Astrocyte (in vitro differentiated cells and primary cell): ENCODE data around the gene ZZZ3. TPM values are rescaled to one million over a fixed set of nuclear protein-coding genes. Genes with fewer than 3 reads are reported as not detected.

Experiments
- DNase-seq: peaks from one replicate; pipeline ENCODE4 v3.0.0-alpha.2; 2010; ENCODE audit warnings: low read depth
- FAIRE-seq: peaks from 2 replicates; lab custom pipeline; 2011; peaks lifted over from hg19 to GRCh38; lab: Jason Lieb, UNC
- H2AFZ ChIP-seq: 2 replicates; pipeline ENCODE4 v1.6.0; 2012; ENCODE audit warnings: low read depth, low read length, inconsistent platforms
- H3K27ac ChIP-seq: 2 replicates; pipeline ENCODE4 v1.5.1; 2011; ENCODE audit warnings: low read depth, low read length, inconsistent platforms
- H3K27me3 ChIP-seq: 2 replicates; pipeline ENCODE4 v1.6.0; 2011; ENCODE audit warnings: low read length, inconsistent platforms; ENCODE audit not compliant: insufficient read depth
- H3K36me3 ChIP-seq: 2 replicates; pipeline ENCODE4 v1.5.1; 2011; ENCODE audit warnings: low read length, inconsistent platforms; ENCODE audit not compliant: insufficient read depth
- H3K4me1 ChIP-seq: 2 replicates; pipeline ENCODE4 v1.5.1; 2011; ENCODE audit warnings: low read length, inconsistent platforms; ENCODE audit not compliant: insufficient read depth
- H3K4me2 ChIP-seq: 2 replicates; pipeline ENCODE4 v1.6.0; 2012; ENCODE audit warnings: low read length, inconsistent platforms
- H3K4me3 ChIP-seq: 2 replicates; pipeline ENCODE4 v1.5.1; 2011; ENCODE audit warnings: low read depth, mild to moderate bottlenecking, low read length, inconsistent platforms; ENCODE audit not compliant: insufficient read depth
- H3K79me2 ChIP-seq: 2 replicates; pipeline ENCODE4 v1.6.0; 2012; ENCODE audit warnings: mild to moderate bottlenecking, low read length, inconsistent platforms; ENCODE audit not compliant: insufficient read depth
- H3K9ac ChIP-seq: 2 replicates; pipeline ENCODE4 v1.6.0; 2012; ENCODE audit warnings: mild to moderate bottlenecking, low read length, inconsistent platforms
- H3K9me3 ChIP-seq: 2 replicates; pipeline ENCODE4 v1.5.1; 2012; ENCODE audit warnings: low read depth, mild to moderate bottlenecking, low read length, inconsistent platforms; ENCODE audit not compliant: insufficient read depth
- H4K20me1 ChIP-seq: 2 replicates; pipeline ENCODE4 v1.6.0; 2012; ENCODE audit warnings: low read length, inconsistent platforms; ENCODE audit not compliant: insufficient read depth
- H3K27ac Mint-ChIP-seq: one replicate; pipeline ENCODE4 v1.8.0; 2021; ENCODE audit warnings: mild to moderate bottlenecking, mixed read lengths; ENCODE audit not compliant: unreplicated experiment
- H3K27me3 Mint-ChIP-seq: one replicate; pipeline ENCODE4 v1.8.0; 2021; ENCODE audit warnings: low read depth, mixed read lengths; ENCODE audit not compliant: unreplicated experiment
- H3K36me3 Mint-ChIP-seq: one replicate; pipeline ENCODE4 v1.8.0; 2021; ENCODE audit warnings: low read depth, mixed read lengths; ENCODE audit not compliant: unreplicated experiment
- H3K4me1 Mint-ChIP-seq: one replicate; pipeline ENCODE4 v1.8.0; 2021; ENCODE audit warnings: low read depth, mixed read lengths; ENCODE audit not compliant: unreplicated experiment
- H3K4me3 Mint-ChIP-seq: one replicate; pipeline ENCODE4 v1.8.0; 2021; ENCODE audit warnings: mild to moderate bottlenecking, moderate library complexity, mixed read lengths; ENCODE audit not compliant: unreplicated experiment
- H3K9me3 Mint-ChIP-seq: one replicate; pipeline ENCODE4 v1.8.0; 2021; ENCODE audit warnings: mild to moderate bottlenecking, mixed read lengths; ENCODE audit not compliant: unreplicated experiment
- EZH2 ChIP-seq: IDR thresholded peaks from 2 replicates; pipeline ENCODE4 v1.6.1; 2012; ENCODE audit warnings: mild to moderate bottlenecking, low read length, inconsistent platforms; ENCODE audit not compliant: insufficient read depth
- total RNA-seq: library from RNA; stranded (reverse); gene quantifications from 2 replicates; pipeline ENCODE4 v1.2.1, GENCODE V29; 2021
- TF ChIP-seq, protein P1 (sequence below): IDR thresholded peaks from 2 replicates; pipeline ENCODE4 v1.5.1; 2011; ENCODE audit warnings: low read depth, mild to moderate bottlenecking, inconsistent platforms, low read length, moderate library complexity; ENCODE audit not compliant: insufficient read depth

The ZZZ3 gene
- total RNA-seq, 1 donor from 2014 or later: 48.4 TPM

DNA sequence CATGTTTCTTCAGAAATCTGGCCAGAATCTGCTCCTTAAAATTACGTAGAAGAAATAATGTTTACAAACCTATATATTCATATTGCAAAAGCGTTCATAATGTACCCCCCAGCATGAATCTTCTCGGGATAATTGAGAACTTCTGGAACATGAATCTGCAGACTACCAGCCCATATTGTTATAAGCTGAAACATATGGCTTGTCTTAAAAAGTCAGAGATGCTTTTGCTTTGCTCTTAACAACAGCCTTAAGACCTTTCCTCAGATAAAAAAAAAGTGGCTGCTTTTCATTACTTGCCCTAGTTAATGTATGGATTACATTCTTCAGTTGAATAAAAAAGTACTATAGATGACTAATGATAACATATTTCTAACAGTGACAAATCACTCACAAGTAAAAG lies 15.0 kb upstream of the ZZZ3 start:
- H3K4me1 Mint-ChIP-seq: no peaks in the 10 kb centered on the region
- no peaks in the 10 kb centered on the region for H3K9me3 ChIP-seq
- DNase-seq: no peak
- H3K27ac ChIP-seq: no peak overlapping the region
- TF ChIP-seq, protein P1, sequence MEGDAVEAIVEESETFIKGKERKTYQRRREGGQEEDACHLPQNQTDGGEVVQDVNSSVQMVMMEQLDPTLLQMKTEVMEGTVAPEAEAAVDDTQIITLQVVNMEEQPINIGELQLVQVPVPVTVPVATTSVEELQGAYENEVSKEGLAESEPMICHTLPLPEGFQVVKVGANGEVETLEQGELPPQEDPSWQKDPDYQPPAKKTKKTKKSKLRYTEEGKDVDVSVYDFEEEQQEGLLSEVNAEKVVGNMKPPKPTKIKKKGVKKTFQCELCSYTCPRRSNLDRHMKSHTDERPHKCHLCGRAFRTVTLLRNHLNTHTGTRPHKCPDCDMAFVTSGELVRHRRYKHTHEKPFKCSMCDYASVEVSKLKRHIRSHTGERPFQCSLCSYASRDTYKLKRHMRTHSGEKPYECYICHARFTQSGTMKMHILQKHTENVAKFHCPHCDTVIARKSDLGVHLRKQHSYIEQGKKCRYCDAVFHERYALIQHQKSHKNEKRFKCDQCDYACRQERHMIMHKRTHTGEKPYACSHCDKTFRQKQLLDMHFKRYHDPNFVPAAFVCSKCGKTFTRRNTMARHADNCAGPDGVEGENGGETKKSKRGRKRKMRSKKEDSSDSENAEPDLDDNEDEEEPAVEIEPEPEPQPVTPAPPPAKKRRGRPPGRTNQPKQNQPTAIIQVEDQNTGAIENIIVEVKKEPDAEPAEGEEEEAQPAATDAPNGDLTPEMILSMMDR: no peak
- TF ChIP-seq EZH2: no peak
- no peaks in the 10 kb centered on the region for H3K4me1 ChIP-seq
- peaks cover 6% of the 10 kb centered on the region for H3K36me3 ChIP-seq
- no peak overlapping the region for H3K4me2 ChIP-seq
- H3K27ac Mint-ChIP-seq: no peak overlapping the region
- H3K27me3 Mint-ChIP-seq: no peaks in the 10 kb centered on the region
- FAIRE-seq: no peak
- H2AFZ ChIP-seq: no peak overlapping the region
- H3K4me3 ChIP-seq: no peak overlapping the region
- H3K9me3 Mint-ChIP-seq: no peaks in the 10 kb centered on the region
- no peaks in the 10 kb centered on the region for H3K27me3 ChIP-seq
- peaks cover 5% of the 10 kb centered on the region for H3K36me3 Mint-ChIP-seq
- no peak overlapping the region for H3K4me3 Mint-ChIP-seq
- H3K79me2 ChIP-seq: no peaks in the 10 kb centered on the region
- no peaks in the 10 kb centered on the region for H4K20me1 ChIP-seq
- no peak overlapping the region for H3K9ac ChIP-seq

- no peak for TF ChIP-seq EZH2
- TF ChIP-seq, protein P1: no peak
- Histone ChIP-seq H3K9me3 (no peaks in the 10 kb centered on the region), H3K4me1 (peaks cover 3% of the 10 kb centered on the region), H2AFZ (no peak overlapping the region), H3K9ac (no peak overlapping the region), H4K20me1 (no peaks in the 10 kb centered on the region), H3K4me2 (no peak overlapping the region), H3K27me3 (no peaks in the 10 kb centered on the region), H3K4me3 (no peak overlapping the region), H3K79me2 (no peaks in the 10 kb centered on the region), H3K27ac (no peak overlapping the region), H3K36me3 (peaks cover 4% of the 10 kb centered on the region)
- DNase-seq (no peak), FAIRE-seq (peak; percentile 9)
- Mint-ChIP-seq H3K27me3 (no peaks in the 10 kb centered on the region), H3K36me3 (peaks cover 11% of the 10 kb centered on the region), H3K4me1 (peaks cover 10% of the 10 kb centered on the region), H3K27ac (no peak overlapping the region), H3K4me3 (no peak overlapping the region), H3K9me3 (no peaks in the 10 kb centered on the region)
Measured at GRCh38 chr1:77688939-77689338, 6.5 kb upstream of the ZZZ3 start.

DNA sequence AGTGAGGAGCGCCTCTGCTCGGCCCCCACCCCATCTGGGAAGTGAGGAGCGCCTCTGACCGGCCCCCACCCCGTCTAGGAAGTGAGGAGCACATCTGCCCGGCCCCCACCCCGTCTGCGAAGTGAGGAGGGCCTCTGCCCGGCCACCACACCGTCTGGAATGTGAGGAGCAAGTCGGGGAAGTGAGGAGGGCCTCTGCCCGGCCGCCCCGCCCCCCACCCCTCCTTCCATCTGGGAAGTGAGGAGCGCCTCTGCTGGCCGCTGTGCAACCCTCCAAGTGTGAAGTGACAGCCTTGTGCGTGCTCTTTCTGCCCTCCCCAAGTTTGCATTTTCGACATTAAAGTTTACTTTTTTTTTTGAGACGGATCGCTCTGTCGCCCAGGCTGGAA lies 5.1 kb upstream of the ZZZ3 start:
- Mint-ChIP-seq H3K36me3 (peaks cover 6% of the 10 kb centered on the region), H3K27ac (no peak overlapping the region), H3K4me1 (peaks cover 11% of the 10 kb centered on the region), H3K4me3 (no peak overlapping the region), H3K9me3 (no peaks in the 10 kb centered on the region), H3K27me3 (no peaks in the 10 kb centered on the region)
- no peak for TF ChIP-seq EZH2
- TF ChIP-seq, protein P1: no peak
- Histone ChIP-seq H3K36me3 (no peaks in the 10 kb centered on the region), H3K9ac (no peak overlapping the region), H3K27me3 (no peaks in the 10 kb centered on the region), H3K4me2 (no peak overlapping the region), H2AFZ (no peak overlapping the region), H3K4me3 (no peak overlapping the region), H3K79me2 (no peaks in the 10 kb centered on the region), H3K9me3 (no peaks in the 10 kb centered on the region), H3K4me1 (peaks cover 7% of the 10 kb centered on the region), H4K20me1 (no peaks in the 10 kb centered on the region), H3K27ac (no peak overlapping the region)
- FAIRE-seq (no peak), DNase-seq (peak; percentile 4)
